H1 (cell line): ENCODE results near the gene TCFL5. TPM values are rescaled to one million over a fixed set of nuclear protein-coding genes. Genes with fewer than 3 reads are reported as not detected.

Experiments
- CTCF ChIA-PET: fragments of 300-600 bp; sonication (Branson Sonifier 250); formaldehyde crosslinking; loops from one replicate; lab custom pipeline; 2021; ENCODE audit not compliant: partially characterized antibody; lab: Charles Lee
- POLR2A ChIA-PET: fragments of 300-600 bp; sonication (Branson Sonifier 250); formaldehyde crosslinking; loops from one replicate; lab custom pipeline; 2021; ENCODE audit warnings: inconsistent platforms; ENCODE audit not compliant: partially characterized antibody; lab: Charles Lee
- DNase-seq, 2 experiments: peaks; one replicate each; pipeline versions ENCODE4 v3.0.0 to v3.0.0-alpha.2; 2010 to 2022; ENCODE audit warnings: low spot score in 2 of 2, low read depth in 1 of 2, mixed read lengths in 1 of 2
- FAIRE-seq: peaks from 2 replicates; lab custom pipeline; 2011; peaks lifted over from hg19 to GRCh38; lab: Jason Lieb, UNC
- H2AFZ ChIP-seq: 2 replicates; pipeline ENCODE4 v1.8.1; 2012; ENCODE audit warnings: low read length, inconsistent platforms
- H2AK5ac ChIP-seq: 2 replicates; pipeline ENCODE4 v1.6.1; 2013; ENCODE audit warnings: low read depth, low read length
- H2BK120ac ChIP-seq: replicated peaks from 2 replicates; pipeline ENCODE3; 2013; ENCODE audit warnings: low read depth, low read length, inconsistent platforms
- H2BK12ac ChIP-seq: 2 replicates; pipeline ENCODE4 v1.6.1; 2013; ENCODE audit warnings: low read depth, low read length
- H2BK15ac ChIP-seq: 2 replicates; pipeline ENCODE4 v1.6.1; 2013; ENCODE audit warnings: low read length
- H2BK20ac ChIP-seq: 2 replicates; pipeline ENCODE4 v1.6.1; 2013; ENCODE audit warnings: low read length
- H2BK5ac ChIP-seq: 2 replicates; pipeline ENCODE4 v1.6.1; 2013; ENCODE audit warnings: low read depth, low read length
- H3K14ac ChIP-seq: 2 replicates; pipeline ENCODE4 v1.6.1; 2013; ENCODE audit warnings: inconsistent platforms; ENCODE audit not compliant: insufficient read length
- H3K18ac ChIP-seq: 2 replicates; pipeline ENCODE4 v1.6.1; 2013; ENCODE audit warnings: low read length; ENCODE audit errors: extremely low read depth
- H3K23ac ChIP-seq: 2 replicates; pipeline ENCODE4 v1.6.1; 2013; ENCODE audit warnings: inconsistent platforms; ENCODE audit not compliant: insufficient read length
- H3K23me2 ChIP-seq: 2 replicates; pipeline ENCODE4 v1.6.1; 2013; ENCODE audit warnings: low read depth, low read length
- H3K27ac ChIP-seq: 2 replicates; pipeline ENCODE4 v1.6.1; 2011; ENCODE audit warnings: low read depth, low read length, inconsistent platforms
- H3K27me3 ChIP-seq, 4 experiments: replicated peaks in 1 of 4; 1 replicate in 1 of 4; 2 replicates in 3 of 4; pipeline versions ENCODE4 v1.6.1 to v1.8.1; 2011 to 2013; ENCODE audit warnings: low read length in 3 of 4, mild to moderate bottlenecking in 3 of 4, inconsistent platforms in 2 of 4, mixed read lengths in 2 of 4, moderate library complexity in 1 of 4; ENCODE audit not compliant: control insufficient read depth in 3 of 4, insufficient read depth in 3 of 4; ENCODE audit errors: extremely low read depth in 1 of 4
- H3K36me3 ChIP-seq, 4 experiments: 2 replicates each; pipeline versions ENCODE4 v1.6.1 to v1.8.1; 2011 to 2013; ENCODE audit warnings: mild to moderate bottlenecking in 4 of 4, low read length in 3 of 4, moderate library complexity in 2 of 4, control low read depth in 1 of 4, inconsistent platforms in 1 of 4; ENCODE audit not compliant: insufficient read depth in 4 of 4, control insufficient read depth in 2 of 4
- H3K4ac ChIP-seq: replicated peaks from 2 replicates; pipeline ENCODE3; 2013; ENCODE audit warnings: low read length, low read depth, mixed read lengths, inconsistent platforms; ENCODE audit not compliant: insufficient read length
- H3K4me1 ChIP-seq, 4 experiments: replicated peaks in 1 of 4; 1 replicate in 1 of 4; 2 replicates in 3 of 4; pipeline versions ENCODE4 v1.6.1 to v1.8.1; 2011 to 2013; ENCODE audit warnings: low read length in 3 of 4, inconsistent platforms in 2 of 4, mixed read lengths in 1 of 4; ENCODE audit not compliant: insufficient read depth in 4 of 4, control insufficient read depth in 3 of 4
- H3K4me2 ChIP-seq, 2 experiments: 2 replicates each; pipeline versions ENCODE4 v1.6.1 to v1.8.1; 2011 to 2013; ENCODE audit warnings: low read depth in 2 of 2, low read length in 2 of 2, control low read depth in 1 of 2, inconsistent platforms in 1 of 2, mild to moderate bottlenecking in 1 of 2; ENCODE audit not compliant: insufficient read depth in 1 of 2
- H3K4me3 ChIP-seq, 4 experiments: fragments of 200-600, 300-600 bp in 1 of 4; sonication (generic), shearing (Covaris generic), sonication (Bioruptor Twin) in 1 of 4; 2 replicates each; pipeline versions ENCODE4 v1.5.1 to v1.8.1; 2011 to 2016; ENCODE audit warnings: low read length in 4 of 4, low read depth in 3 of 4, control low read depth in 2 of 4, inconsistent platforms in 2 of 4, mild to moderate bottlenecking in 2 of 4, mixed read lengths in 1 of 4, moderate library complexity in 1 of 4; ENCODE audit not compliant: insufficient read depth in 2 of 4; ENCODE audit errors: extremely low read depth in 1 of 4
- H3K56ac ChIP-seq: replicated peaks from 2 replicates; pipeline ENCODE3; 2013; ENCODE audit warnings: low read depth, mild to moderate bottlenecking, mixed read lengths, low read length, inconsistent platforms; ENCODE audit not compliant: insufficient read length
- H3K79me1 ChIP-seq: 2 replicates; pipeline ENCODE4 v1.6.1; 2013; ENCODE audit warnings: low read depth, low read length, control low read depth
- H3K79me2 ChIP-seq, 2 experiments: 2 replicates each; pipeline versions ENCODE4 v1.6.1 to v1.8.1; 2012 to 2013; ENCODE audit warnings: low read length in 2 of 2, mild to moderate bottlenecking in 2 of 2, inconsistent platforms in 1 of 2; ENCODE audit not compliant: insufficient read depth in 2 of 2, control insufficient read depth in 1 of 2
- H3K9ac ChIP-seq, 4 experiments: replicated peaks in 1 of 4; 1 replicate in 1 of 4; 2 replicates in 3 of 4; pipeline versions ENCODE4 v1.6.1 to v1.8.1; 2011 to 2013; ENCODE audit warnings: low read depth in 3 of 4, low read length in 3 of 4, control low read depth in 2 of 4, mild to moderate bottlenecking in 2 of 4, moderate library complexity in 2 of 4, inconsistent platforms in 1 of 4; ENCODE audit errors: extremely low read depth in 1 of 4
- H3K9me3 ChIP-seq, 2 experiments: 2 replicates each; pipeline versions ENCODE4 v1.6.1 to v1.8.1; 2012 to 2013; ENCODE audit warnings: mild to moderate bottlenecking in 2 of 2, moderate library complexity in 2 of 2, control low read depth in 1 of 2, inconsistent platforms in 1 of 2, low read depth in 1 of 2, low read length in 1 of 2, mixed read lengths in 1 of 2; ENCODE audit not compliant: insufficient read depth in 2 of 2
- H4K20me1 ChIP-seq, 2 experiments: replicated peaks in 1 of 2; 2 replicates each; pipeline versions ENCODE3 to v1.8.1; 2011 to 2013; ENCODE audit warnings: inconsistent platforms in 2 of 2, low read length in 2 of 2, mild to moderate bottlenecking in 1 of 2; ENCODE audit not compliant: insufficient read depth in 2 of 2, control insufficient read depth in 1 of 2
- H4K5ac ChIP-seq: 2 replicates; pipeline ENCODE4 v1.6.1; 2013; ENCODE audit warnings: low read length, low read depth, mixed read lengths, inconsistent platforms; ENCODE audit not compliant: insufficient read length
- H4K8ac ChIP-seq: 2 replicates; pipeline ENCODE4 v1.8.0; 2013; ENCODE audit warnings: mild to moderate bottlenecking, moderate library complexity, low read length, inconsistent platforms; ENCODE audit not compliant: insufficient read depth; ENCODE audit errors: extremely low read depth
- H4K91ac ChIP-seq: replicated peaks from 2 replicates; pipeline ENCODE3; 2013; ENCODE audit warnings: low read length, mixed read lengths, inconsistent platforms; ENCODE audit not compliant: insufficient read length
- BCL11A ChIP-seq, 2 experiments: IDR thresholded peaks; one replicate each; pipeline ENCODE4 v1.6.1; 2011; ENCODE audit warnings: low read depth in 2 of 2, low read length in 2 of 2, mild to moderate bottlenecking in 2 of 2
- RAD21 ChIP-seq, 2 experiments: IDR thresholded peaks in 1 of 2; conservative IDR thresholded peaks in 1 of 2; 2 replicates each; pipeline ENCODE4 v1.6.1; 2011; ENCODE audit warnings: low read depth in 2 of 2, low read length in 2 of 2, improper control_type of control experiment in 1 of 2, inconsistent platforms in 1 of 2, mild to moderate bottlenecking in 1 of 2, moderate library complexity in 1 of 2
- TAF1 ChIP-seq: IDR thresholded peaks from 2 replicates; pipeline ENCODE4 v1.6.1; 2011; ENCODE audit warnings: mild to moderate bottlenecking, low read depth, low read length
- WGBS, 2 experiments: shearing (Covaris generic) in 1 of 2; methylation state at CpG; one replicate each; pipeline versions ENCODE4 v1.1.6 to v1.1.7; 2013 to 2015; ENCODE audit warnings: low lambda C conversion rate in 2 of 2, mixed read lengths in 2 of 2, inconsistent platforms in 1 of 2, low coverage in 1 of 2, missing lambda C conversion rate in 1 of 2; ENCODE audit not compliant: insufficient replicate concordance in 2 of 2, insufficient coverage in 1 of 2, insufficient read length in 1 of 2; ENCODE audit errors: extremely low coverage in 1 of 2, missing lambda C conversion rate in 1 of 2; 5-methylcytosine and 5-hydroxymethylcytosine counted together
- polyA plus RNA-seq, 7 experiments: library from polyadenylated mRNA; depleted of rRNA in 3 of 7; stranded (reverse) in 5 of 7; unstranded in 2 of 7; fragments of >200 nt in 5 of 7; fragments of 200-250 nt in 2 of 7; gene quantifications; 1 replicate in 5 of 7; 2 replicates in 1 of 7; 4 replicates in 1 of 7; pipeline versions ENCODE4 v1.2.1 to v1.2.3, GENCODE V29; 2011 to 2013; ENCODE audit warnings: missing spikeins in 2 of 7, mixed read lengths in 2 of 7
- total RNA-seq: library from RNA; stranded (reverse); fragmentation: NEBNext Ultra II Directional; extraction: Animal tissue kit (Norgen Biotek cat#: 25700); gene quantifications from 2 replicates; pipeline ENCODE4 v1.2.1, GENCODE V29; 2021
- TF ChIP-seq, protein P1 (sequence below), 3 experiments: IDR thresholded peaks; 1 replicate in 2 of 3; 2 replicates in 1 of 3; pipeline versions ENCODE4 v1.5.1 to v1.6.1; 2011; ENCODE audit warnings: low read length in 3 of 3, mild to moderate bottlenecking in 3 of 3, inconsistent platforms in 2 of 3, low read depth in 1 of 3, moderate library complexity in 1 of 3; ENCODE audit not compliant: insufficient read depth in 1 of 3; ENCODE audit errors: control extremely low read depth in 1 of 3
- TF ChIP-seq, protein P2 (sequence below): IDR thresholded peaks from 2 replicates; pipeline ENCODE4 v1.6.1; 2012; ENCODE audit warnings: inconsistent platforms

TCFL5 gene
- total and polyA plus RNA-seq, 2 of the 8 experiments (the other 6 are each of a cell fraction or from before 2014, with no cell fraction given) = 6.2 to 15.0 TPM

DNA sequence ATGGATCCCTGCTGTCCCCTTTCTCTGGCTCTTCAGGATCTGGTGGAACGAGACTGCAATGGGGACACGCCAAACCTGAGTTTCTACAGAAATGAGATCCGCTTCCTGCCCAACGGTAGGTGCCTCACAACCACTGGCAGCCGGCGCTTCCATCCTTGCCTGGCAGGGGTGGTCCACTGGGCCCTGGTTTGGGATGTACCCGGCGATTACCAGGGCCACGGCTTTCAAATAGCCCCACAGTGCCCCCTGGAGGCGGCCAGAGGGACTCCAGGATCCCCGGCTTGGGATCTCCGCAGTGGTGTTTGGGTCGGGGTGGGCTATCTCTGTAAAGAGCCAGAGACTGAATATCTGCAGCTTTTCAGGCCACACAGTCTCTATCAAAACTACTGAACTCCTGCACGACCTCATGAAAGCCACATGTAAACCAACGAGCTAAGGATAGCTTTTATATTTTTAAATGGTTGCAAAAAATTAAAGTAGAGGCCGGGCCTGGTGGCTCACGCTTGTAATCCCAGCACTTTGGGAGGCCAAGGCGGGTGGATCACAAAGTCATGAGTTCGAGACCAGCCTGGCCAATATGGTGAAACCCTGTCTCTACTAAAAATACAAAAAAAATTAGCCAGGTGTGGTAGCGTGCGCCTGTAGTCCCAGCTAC is 53.3 kb downstream of the TCFL5 start:
- FAIRE-seq = no peak

More for the DNA sequence above, 53.3 kb downstream of the TCFL5 start:
- Histone ChIP-seq H3K18ac (no peak overlapping the region), H3K27ac (no peak overlapping the region), H4K5ac (no peak overlapping the region), H3K79me2 (no peaks in the 10 kb centered on the region), H3K36me3 (peaks cover 0 to 20% (median 8%) of the 10 kb centered on the region in 4 experiments; a peak in 4 of 8 replicates), H2BK20ac (no peak overlapping the region), H3K9me3 (no peaks in the 10 kb centered on the region), H3K56ac (no peak overlapping the region), H3K4me1 (peaks cover 0 to 12% (median 8%) of the 10 kb centered on the region in 4 experiments; a peak in 6 of 7 replicates), H3K23me2 (peaks cover 8% of the 10 kb centered on the region; the same call in 1 of the 2 replicates), H2BK120ac (no peak overlapping the region), H2AFZ (no peak overlapping the region), H2BK5ac (no peak overlapping the region), H2AK5ac (no peak overlapping the region), H3K4me2 (no peak overlapping the region), H2BK12ac (no peak overlapping the region), H4K91ac (no peak overlapping the region), H3K4me3 (no peak overlapping the region), H3K23ac (no peak overlapping the region), H4K20me1 (peaks cover 6 to 21% of the 10 kb centered on the region in 2 experiments), H3K79me1 (peaks cover 6% of the 10 kb centered on the region; the same call in 1 of the 2 replicates), H3K14ac (no peak overlapping the region)
- POLR2A ChIA-PET = interaction anchor here (1.2 to 1.3 kb wide), 3 partner anchors 11 to 23 kb away, joined by 3 read pairs; partner anchors contain the start of gene MRGBP
- 55% methylated on average over 21 of the region's 21 CpGs; no CpG with 5 or more reads in 1 of the 2 experiments for WGBS, 2 experiments
- CTCF ChIA-PET = interaction anchor here (0.6 to 4.0 kb wide), 44 partner anchors 9 to 353 kb away, joined by 3 to 37 read pairs (median 5); partner anchors contain the start of genes COL9A3 and MRGBP
- TF ChIP-seq, protein P1, sequence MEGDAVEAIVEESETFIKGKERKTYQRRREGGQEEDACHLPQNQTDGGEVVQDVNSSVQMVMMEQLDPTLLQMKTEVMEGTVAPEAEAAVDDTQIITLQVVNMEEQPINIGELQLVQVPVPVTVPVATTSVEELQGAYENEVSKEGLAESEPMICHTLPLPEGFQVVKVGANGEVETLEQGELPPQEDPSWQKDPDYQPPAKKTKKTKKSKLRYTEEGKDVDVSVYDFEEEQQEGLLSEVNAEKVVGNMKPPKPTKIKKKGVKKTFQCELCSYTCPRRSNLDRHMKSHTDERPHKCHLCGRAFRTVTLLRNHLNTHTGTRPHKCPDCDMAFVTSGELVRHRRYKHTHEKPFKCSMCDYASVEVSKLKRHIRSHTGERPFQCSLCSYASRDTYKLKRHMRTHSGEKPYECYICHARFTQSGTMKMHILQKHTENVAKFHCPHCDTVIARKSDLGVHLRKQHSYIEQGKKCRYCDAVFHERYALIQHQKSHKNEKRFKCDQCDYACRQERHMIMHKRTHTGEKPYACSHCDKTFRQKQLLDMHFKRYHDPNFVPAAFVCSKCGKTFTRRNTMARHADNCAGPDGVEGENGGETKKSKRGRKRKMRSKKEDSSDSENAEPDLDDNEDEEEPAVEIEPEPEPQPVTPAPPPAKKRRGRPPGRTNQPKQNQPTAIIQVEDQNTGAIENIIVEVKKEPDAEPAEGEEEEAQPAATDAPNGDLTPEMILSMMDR (IDR thresholded peaks at IDR 0.05; ENCODE audit: control extremely low read depth in 1 of 3, insufficient read depth in 1 of 3, low read depth in 1 of 3, low read length in 3 of 3) = peak; percentile 77 to 88 (median 84)
- TF ChIP-seq TAF1 (no peak), BCL11A (IDR thresholded peaks at IDR 0.05; ENCODE audit: low read depth in 2 of 2, low read length in 2 of 2) (no peak), RAD21 (IDR thresholded peaks at IDR 0.05 in 1 of 2, conservative IDR thresholded peaks at IDR 0.05 in 1 of 2; ENCODE audit: low read depth in 2 of 2, low read length in 2 of 2) (peak; percentile 78 to 90)
- TF ChIP-seq, protein P2, sequence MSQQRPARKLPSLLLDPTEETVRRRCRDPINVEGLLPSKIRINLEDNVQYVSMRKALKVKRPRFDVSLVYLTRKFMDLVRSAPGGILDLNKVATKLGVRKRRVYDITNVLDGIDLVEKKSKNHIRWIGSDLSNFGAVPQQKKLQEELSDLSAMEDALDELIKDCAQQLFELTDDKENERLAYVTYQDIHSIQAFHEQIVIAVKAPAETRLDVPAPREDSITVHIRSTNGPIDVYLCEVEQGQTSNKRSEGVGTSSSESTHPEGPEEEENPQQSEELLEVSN = no peak
- TF ChIP-seq, all 59 proteins: peak for 2
- Histone ChIP-seq H2BK15ac (no peak overlapping the region), H3K27me3 (peaks cover 0 to 6% (median 3%) of the 10 kb centered on the region in 4 experiments; a peak in 4 of 7 replicates), H4K8ac (no peak overlapping the region), H3K4ac (no peak overlapping the region), H3K9ac (no peak overlapping the region)
- peak in 1 of 2 experiments; percentile 97 for DNase-seq
